Ascending aorta (tissue), 2 donors: ENCODE measurements around the gene INPP5A. TPM values are rescaled to one million over a fixed set of nuclear protein-coding genes. Genes with fewer than 3 reads are reported as not detected.
"Not testable (repeated sequence)": the region's sequence is repeated elsewhere in the genome, so short reads cannot be mapped to it uniquely, and the experiment has no call there.

Experiments
- DNase-seq, 2 donors: peaks; one replicate each; pipeline ENCODE4 v3.0.0-alpha.2; 2019; ENCODE audit warnings: low spot score in 2 of 2
- H3K27ac ChIP-seq, 2 donors: fragments of 200-600 bp; sonication (generic); one replicate each; pipeline ENCODE4 v1.5.1; 2016 to 2017; ENCODE audit warnings: mild to moderate bottlenecking in 1 of 2
- H3K27me3 ChIP-seq: fragments of 200-600 bp; sonication (generic); one replicate; pipeline ENCODE4 v1.5.1; 2017
- H3K36me3 ChIP-seq, 2 donors: fragments of 200-600 bp; sonication (generic); one replicate each; pipeline ENCODE4 v1.5.1; 2016
- H3K4me1 ChIP-seq, 2 donors: fragments of 200-600 bp; sonication (generic); one replicate each; pipeline ENCODE4 v1.5.1; 2016 to 2017; ENCODE audit warnings: mild to moderate bottlenecking in 1 of 2
- H3K4me3 ChIP-seq, 2 donors: fragments of 200-600 bp; sonication (generic); one replicate each; pipeline ENCODE4 v1.5.1; 2016 to 2017; ENCODE audit warnings: mild to moderate bottlenecking in 1 of 2
- H3K9me3 ChIP-seq, 2 donors: fragments of 200-600 bp; sonication (generic); one replicate each; pipeline ENCODE4 v1.5.1; 2016
- intact Hi-C: fragments of 100-400 bp; cut with DNase I; formaldehyde crosslinking; loops from one replicate; pipeline ENCODE4 v1.15.1; 2023
- total RNA-seq: library from RNA; depleted of rRNA; stranded (reverse); fragments of >200 nt; gene quantifications from one replicate; pipeline ENCODE4 v1.1.0, GENCODE V29; 2016
- TF ChIP-seq, protein P1 (sequence below), 3 experiments: fragments of 200-600 bp in 2 of 3; fragments of 450-650 bp in 1 of 3; sonication (generic) in 2 of 3; IDR thresholded peaks; one replicate each; pipeline ENCODE4 v1.5.1; 2016 to 2019; ENCODE audit warnings: antibody characterized with exemption in 3 of 3, mild to moderate bottlenecking in 1 of 3, moderate library complexity in 1 of 3

The INPP5A gene
- total RNA-seq, 1 donor from 2014 or later = 81.2 TPM

DNA sequence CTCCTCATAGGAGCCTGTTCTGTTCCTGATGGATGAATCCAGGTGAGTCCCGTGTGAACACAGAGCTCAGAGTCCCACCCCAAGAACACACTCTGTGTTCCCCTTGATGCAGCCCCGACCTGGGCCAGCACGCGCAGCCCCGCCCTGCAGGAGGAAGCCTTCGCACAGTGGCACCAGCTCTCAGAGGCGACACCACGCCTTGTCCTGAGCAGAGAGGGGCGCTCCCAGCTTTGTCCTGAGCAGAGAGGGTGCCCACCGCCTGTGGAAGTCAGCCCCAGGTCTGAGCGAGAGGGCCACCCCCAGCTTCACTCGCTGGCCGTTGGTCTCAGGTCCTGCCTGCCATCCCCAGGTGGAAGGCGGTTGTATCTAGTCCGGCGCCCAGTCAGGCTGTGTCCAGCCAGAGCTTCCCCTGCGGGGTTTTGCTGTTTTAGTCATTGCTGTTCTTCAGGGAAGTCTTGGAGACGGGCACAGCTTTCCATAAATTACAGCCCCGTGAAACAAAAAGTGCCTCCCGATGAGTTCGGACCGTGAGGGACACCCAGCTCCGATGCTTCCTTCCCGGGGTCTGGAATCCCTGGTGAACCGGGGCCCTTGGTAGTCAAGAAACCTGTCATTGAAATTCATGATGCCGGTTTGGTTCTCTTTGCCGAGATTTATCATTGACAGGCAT, 204.7 kb downstream of the INPP5A start:
- Histone ChIP-seq H3K36me3 (peaks cover 0 to 19% of the 10 kb centered on the region in 2 donors), H3K4me3 (no peak overlapping the region), H3K27me3 (no peaks in the 10 kb centered on the region), H3K9me3 (no peaks in the 10 kb centered on the region), H3K27ac (no peak overlapping the region), H3K4me1 (no peaks in the 10 kb centered on the region)
- DNase-seq = no peak
- intact Hi-C loops = no loop called here
- TF ChIP-seq, protein P1, sequence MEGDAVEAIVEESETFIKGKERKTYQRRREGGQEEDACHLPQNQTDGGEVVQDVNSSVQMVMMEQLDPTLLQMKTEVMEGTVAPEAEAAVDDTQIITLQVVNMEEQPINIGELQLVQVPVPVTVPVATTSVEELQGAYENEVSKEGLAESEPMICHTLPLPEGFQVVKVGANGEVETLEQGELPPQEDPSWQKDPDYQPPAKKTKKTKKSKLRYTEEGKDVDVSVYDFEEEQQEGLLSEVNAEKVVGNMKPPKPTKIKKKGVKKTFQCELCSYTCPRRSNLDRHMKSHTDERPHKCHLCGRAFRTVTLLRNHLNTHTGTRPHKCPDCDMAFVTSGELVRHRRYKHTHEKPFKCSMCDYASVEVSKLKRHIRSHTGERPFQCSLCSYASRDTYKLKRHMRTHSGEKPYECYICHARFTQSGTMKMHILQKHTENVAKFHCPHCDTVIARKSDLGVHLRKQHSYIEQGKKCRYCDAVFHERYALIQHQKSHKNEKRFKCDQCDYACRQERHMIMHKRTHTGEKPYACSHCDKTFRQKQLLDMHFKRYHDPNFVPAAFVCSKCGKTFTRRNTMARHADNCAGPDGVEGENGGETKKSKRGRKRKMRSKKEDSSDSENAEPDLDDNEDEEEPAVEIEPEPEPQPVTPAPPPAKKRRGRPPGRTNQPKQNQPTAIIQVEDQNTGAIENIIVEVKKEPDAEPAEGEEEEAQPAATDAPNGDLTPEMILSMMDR (IDR thresholded peaks at IDR 0.05) = no peak

DNA sequence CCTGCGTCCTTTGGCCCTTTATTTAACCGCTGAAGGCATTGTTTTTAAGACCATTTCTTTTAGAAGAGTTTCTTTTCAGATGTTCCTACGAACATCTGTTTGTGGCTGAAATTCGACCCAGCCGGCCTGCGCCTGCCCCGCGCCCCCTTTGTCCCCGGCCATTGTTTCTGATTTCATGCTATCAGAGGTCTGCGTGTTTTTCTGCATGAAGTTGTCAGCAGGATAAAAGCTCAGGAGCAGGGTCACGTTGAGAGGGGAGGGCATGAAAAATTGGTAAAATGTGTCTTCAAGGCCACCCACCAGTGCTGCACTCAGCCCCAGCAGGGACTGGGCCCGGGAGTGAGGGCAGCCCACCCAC, 205.2 kb downstream of the INPP5A start:
- TF ChIP-seq, protein P1 (IDR thresholded peaks at IDR 0.05) = no peak
- H3K4me1 ChIP-seq = no peaks in the 10 kb centered on the region
- H3K9me3 ChIP-seq = no peaks in the 10 kb centered on the region
- H3K36me3 ChIP-seq = peaks cover 0 to 19% of the 10 kb centered on the region in 2 donors
- H3K4me3 ChIP-seq = no peak overlapping the region
- DNase-seq = no peak
- H3K27me3 ChIP-seq = no peaks in the 10 kb centered on the region
- intact Hi-C loops = no loop called here
- H3K27ac ChIP-seq = no peak overlapping the region

DNA sequence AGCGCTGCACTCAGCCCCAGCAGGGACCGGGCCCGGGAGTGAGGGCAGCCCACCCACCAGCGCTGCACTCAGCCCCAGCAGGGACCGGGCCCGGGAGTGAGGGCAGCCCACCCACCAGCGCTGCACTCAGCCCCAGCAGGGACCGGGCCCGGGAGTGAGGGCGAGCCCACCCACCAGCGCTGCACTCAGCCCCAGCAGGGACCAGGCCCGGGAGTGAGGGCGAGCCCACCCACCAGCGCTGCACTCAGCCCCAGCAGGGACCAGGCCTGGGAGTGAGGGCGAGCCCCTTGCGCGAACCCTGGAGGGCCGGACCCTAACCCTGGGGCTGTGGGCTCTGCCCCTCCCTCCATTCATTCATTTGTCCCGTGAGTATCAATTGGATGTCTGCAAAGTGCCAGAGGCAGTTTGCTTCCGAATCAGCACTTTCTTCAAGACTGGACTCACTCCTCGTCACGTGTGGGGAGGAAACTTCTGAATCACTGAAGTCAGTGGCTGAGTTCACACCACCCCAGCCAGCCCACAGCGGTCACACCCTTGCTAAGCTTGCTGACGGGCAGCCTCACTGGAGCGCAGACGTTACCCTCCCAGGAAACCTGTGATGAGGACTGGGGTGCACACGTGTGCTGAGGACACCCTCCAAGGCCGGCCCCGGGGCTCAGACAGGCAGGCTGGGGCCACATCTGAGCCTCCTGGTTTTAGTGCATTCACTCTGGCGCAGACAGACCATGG, 205.8 kb downstream of the INPP5A start:
- DNase-seq, H3K4me1 ChIP-seq, H3K4me3 ChIP-seq, H3K27me3 ChIP-seq, intact Hi-C loops, H3K9me3 ChIP-seq, H3K27ac ChIP-seq: not testable (repeated sequence)
- peaks cover 0 to 19% of the 10 kb centered on the region in 2 donors for H3K36me3 ChIP-seq

DNA sequence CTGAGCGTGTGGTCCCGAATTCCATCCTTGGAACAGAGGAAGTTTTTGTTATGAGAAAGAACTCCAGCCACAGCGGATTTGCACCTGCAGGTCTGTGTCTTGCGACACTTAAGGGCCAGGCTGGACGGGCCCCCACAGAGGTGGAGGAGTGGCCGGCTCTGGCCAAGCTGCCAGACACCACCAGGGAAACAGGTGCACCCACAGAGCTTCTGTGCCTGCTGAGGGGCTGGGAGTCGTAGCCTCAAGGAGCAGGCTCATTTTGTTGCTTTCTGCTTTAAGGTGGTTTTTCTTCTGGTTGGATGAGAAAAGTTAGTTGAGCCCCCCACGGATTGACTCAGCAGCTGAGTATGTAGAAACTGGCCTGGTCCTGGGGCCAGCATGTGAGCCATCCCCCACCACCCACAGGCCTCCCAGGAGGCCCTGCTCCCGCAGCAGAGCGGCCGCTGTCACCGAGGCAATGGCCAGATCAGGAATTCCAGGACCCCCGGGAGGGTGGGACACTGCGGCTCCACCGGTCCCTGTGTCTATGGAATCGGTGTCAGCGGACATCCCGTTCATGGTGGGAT, 206.4 kb downstream of the INPP5A start:
- DNase-seq = no peak
- H3K4me3 ChIP-seq = no peak overlapping the region
- intact Hi-C loops = no loop called here
- no peak overlapping the region for H3K27ac ChIP-seq
- H3K36me3 ChIP-seq = peaks cover 0 to 19% of the 10 kb centered on the region in 2 donors
- H3K9me3 ChIP-seq = no peaks in the 10 kb centered on the region
- TF ChIP-seq, protein P1 (IDR thresholded peaks at IDR 0.05) = no peak
- no peaks in the 10 kb centered on the region for H3K27me3 ChIP-seq
- no peaks in the 10 kb centered on the region for H3K4me1 ChIP-seq

DNA sequence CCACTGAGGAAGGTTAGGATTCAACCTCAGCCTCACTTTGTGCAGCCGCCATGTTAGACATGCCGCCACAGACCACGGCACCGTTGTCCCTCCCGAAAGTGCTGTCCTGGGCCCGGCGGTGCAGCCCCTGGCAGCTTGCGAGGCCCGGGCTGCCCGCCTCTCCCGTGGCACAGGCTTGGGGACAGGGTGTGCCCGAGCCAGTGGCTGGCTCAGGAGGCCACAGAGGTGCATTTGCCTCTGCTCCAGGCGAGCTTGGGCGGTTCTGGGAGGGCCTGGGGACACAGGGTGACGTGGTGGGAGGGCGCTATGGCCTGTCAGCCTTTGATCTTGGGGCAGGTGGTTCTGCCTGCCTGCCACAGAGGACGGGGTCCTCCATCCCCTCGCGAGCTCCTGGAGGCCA, 207.3 kb downstream of the INPP5A start:
- intact Hi-C loops = no loop called here
- TF ChIP-seq, protein P1 (IDR thresholded peaks at IDR 0.05) = no peak
- Histone ChIP-seq H3K9me3 (no peaks in the 10 kb centered on the region), H3K36me3 (peaks cover 6 to 26% of the 10 kb centered on the region in 2 donors), H3K4me1 (no peaks in the 10 kb centered on the region), H3K4me3 (no peak overlapping the region), H3K27ac (no peak overlapping the region), H3K27me3 (no peaks in the 10 kb centered on the region)
- no peak for DNase-seq

DNA sequence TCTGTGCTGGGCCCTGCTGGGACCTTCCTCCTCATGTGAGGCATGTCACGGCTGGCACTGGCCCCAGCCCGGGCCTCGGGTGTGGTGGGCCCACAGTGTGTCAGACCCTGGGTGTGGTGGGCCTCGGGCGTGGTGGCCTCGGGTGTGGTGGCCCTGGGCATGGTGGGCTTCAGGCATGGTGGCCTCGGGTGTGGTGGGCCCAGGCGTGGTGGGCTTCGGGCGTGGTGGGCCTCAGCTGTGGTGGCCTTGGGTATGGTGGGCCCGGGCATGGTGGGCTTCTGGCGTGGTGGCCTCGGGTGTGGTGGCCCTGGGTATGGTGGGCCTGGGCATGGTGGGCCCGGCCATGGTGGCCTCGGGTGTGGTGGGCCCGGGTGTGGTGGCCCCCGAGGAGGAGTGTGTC, 207.9 kb downstream of the INPP5A start:
- no peak overlapping the region for H3K4me3 ChIP-seq
- H3K27me3 ChIP-seq = no peaks in the 10 kb centered on the region
- no peak for DNase-seq
- H3K27ac ChIP-seq = no peak overlapping the region
- peaks cover 11 to 32% of the 10 kb centered on the region in 2 donors for H3K36me3 ChIP-seq
- H3K9me3 ChIP-seq = no peaks in the 10 kb centered on the region
- H3K4me1 ChIP-seq = no peaks in the 10 kb centered on the region
- TF ChIP-seq, protein P1 (IDR thresholded peaks at IDR 0.05) = no peak
- intact Hi-C loops = no loop called here
